HG03432 (cell line): ENCODE results near the gene RIC8B.

Source experiments
- ATAC-seq: cut with Tn5 transposase; IDR thresholded peaks from one replicate; pipeline ENCODE4 v1.9.1; 2021; ENCODE audit warnings: mild to moderate bottlenecking, moderate library complexity; ENCODE audit not compliant: unreplicated experiment

RIC8B gene

GRCh38 chr12:106794369-106794768 lies 19.9 kb downstream of the RIC8B start:
- no peak for ATAC-seq

- ATAC-seq: no peak
These were observed 26.8 kb downstream of the RIC8B start for GRCh38 chr12:106801167-106801708.

DNA sequence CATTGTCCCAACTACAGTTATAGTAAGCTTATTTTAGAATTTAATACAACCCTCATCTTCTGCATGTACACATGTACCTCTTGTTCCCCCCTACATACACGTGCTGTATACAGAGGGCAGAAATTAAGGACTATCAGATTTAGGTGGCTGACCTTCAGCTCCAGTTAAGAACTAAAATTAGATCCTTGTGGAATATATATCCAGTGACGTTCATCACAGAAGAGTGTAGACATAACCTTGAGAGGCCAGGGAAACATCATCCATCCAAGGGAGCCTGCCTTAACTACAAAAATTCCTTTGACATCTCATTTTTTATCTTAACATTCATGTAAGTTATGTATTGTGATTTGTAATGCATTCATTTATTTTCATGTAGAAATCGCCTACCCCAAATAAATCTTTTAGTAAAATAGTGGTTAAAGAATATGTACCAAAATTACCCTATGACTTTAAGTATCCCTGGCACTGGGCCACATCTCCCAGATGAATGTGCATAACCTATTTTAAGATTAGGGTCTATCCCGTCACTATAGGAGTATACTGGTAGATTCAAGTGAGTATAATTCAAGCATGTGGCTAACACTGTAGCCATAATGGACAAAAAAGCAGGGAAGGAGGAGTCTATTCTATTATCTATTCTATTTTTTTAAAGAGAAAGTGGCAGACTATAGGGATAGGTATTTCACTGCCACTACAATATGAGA lies 27.5 kb downstream of the RIC8B start:
- no peak for ATAC-seq

DNA sequence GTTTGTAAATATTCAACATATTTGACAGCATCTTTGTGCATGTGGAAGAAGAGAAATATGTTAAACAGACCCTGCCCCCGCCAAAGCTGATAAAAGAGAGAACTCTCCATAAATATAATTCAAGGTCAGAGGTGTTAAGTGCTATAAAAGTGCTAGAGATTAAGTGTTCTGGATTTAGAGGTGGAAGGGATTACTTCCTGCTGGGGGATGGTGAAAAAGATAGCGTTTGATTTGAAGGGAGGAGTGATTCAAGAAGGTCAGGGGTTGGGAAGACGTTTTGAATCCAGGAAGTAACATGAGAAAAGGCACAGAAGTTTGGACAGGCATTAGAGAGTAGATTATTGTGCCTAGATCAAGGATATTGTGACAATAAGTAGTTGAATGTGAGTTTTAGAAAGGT lies 30.2 kb downstream of the RIC8B start:
- ATAC-seq: no peak

GRCh38 chr12:106814714-106815113 lies 40.2 kb downstream of the RIC8B start:
- ATAC-seq: no peak

DNA sequence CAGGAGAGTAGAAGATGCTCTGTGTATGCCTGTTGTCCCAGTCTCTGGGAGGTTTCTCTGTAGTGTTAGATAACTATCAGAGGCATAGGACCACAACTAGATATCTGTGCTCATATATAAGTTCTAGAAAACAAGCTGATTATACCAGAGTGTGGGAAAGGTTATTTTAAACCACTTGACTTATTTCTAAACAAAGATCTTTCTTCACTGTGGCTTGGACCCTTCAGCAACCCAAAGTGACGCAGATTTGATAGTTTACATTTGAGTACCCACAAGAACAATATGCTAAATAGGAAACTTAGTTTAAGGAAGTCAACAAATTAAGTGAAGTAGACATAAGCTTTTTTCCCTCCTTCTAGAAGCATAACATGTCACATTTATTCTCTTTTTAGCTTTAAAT lies 41.3 kb downstream of the RIC8B start:
- no peak for ATAC-seq

DNA sequence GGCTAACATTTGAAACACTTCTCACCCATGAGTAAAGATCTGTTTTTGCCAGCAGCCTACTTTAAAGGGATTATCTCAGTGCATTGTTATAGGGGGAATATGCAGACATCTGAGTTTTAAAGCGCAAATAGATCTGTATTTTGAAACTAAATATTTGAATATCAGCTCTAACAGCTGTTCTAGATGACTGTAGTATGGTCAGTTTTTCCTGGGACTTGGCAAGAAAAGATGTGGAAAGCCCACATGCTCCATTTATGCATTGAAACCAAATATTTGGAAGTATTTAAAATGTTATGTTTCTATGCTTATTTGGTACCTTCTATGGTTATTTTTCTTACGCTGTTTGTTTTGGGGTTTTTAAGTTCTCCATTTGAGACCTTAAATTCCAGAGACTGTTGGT lies 41.7 kb downstream of the RIC8B start:
- no peak for ATAC-seq

DNA sequence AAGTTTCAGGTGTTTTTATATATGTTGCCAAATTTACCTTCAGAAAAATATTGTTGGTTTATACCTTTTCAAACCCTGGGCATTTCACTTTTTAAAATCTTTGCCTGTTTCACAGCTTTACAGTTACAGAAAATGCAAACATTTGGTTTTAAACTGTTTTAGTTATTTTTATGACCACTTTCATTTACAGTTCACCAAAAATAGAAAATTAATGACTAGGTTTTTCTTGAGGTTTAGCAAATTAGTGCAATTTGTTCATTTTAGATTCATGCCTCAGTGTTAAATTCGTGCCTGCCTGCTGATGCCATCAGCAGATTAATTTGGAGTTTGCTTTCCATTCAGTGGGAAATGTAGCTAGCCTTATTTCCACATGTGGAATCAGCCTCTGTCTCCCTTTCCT lies 45.5 kb downstream of the RIC8B start:
- ATAC-seq: no peak

DNA sequence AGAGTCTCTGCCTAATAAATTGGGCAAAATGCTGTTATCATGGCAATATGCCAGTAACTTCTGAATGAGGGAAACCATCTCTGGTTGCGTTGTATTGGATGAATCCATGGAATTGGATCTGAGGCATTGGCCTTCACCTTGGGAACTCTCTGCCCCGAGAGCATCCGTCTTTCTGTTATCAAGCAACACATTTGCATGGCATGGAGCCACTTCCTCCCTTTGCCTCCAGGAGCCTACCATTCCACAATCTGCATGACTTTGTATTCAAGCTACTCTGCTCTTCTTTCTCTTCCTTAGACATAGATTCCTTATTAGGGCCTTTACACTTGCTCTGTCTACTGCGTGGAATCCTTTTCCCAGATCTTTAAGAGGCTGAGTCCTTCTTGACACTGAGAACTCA lies 57.2 kb downstream of the RIC8B start:
- ATAC-seq: no peak

DNA sequence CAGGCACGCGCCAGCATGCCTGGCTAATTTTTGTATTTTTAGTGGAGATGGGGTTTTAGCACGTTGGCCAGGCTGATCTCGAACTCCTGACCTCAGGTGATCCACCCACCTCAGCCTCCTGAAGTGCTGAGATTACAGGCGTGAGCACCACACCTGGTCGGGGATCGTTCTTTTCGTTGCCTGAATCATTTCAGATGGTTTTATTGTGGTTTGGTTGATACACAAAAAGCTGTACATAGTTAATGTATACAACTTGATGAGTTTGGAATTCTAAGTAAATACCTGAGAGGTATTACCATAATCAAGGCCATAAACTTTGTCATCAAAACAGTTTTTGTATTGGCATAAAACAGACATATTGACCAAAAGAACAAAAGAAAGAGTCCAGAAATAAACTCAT lies 63.3 kb downstream of the RIC8B start:
- ATAC-seq: no peak

DNA sequence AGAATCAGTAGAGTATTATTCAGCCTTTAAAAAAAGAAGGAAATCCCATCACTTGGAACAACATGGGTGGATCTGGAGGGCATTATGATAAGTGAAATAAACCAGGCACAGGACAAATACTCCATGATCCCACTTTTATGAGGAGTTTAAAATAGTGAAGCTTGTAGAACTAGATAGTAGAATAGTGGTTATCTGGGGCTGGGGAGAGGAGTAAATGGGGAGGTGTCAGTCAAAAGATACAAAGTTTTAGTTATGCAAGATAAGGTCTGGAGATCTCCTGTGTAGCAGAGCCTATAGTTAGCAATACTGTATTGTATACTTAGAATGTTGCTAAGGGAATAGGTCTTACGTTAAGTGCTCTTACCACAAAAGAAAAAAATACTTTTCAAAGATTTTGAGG lies 64.9 kb downstream of the RIC8B start:
- ATAC-seq: no peak

- no peak for ATAC-seq
These were observed 65.8 kb downstream of the RIC8B start for GRCh38 chr12:106840243-106840642.

- no peak for ATAC-seq
These were observed 67.2 kb downstream of the RIC8B start for GRCh38 chr12:106841510-106842302.

DNA sequence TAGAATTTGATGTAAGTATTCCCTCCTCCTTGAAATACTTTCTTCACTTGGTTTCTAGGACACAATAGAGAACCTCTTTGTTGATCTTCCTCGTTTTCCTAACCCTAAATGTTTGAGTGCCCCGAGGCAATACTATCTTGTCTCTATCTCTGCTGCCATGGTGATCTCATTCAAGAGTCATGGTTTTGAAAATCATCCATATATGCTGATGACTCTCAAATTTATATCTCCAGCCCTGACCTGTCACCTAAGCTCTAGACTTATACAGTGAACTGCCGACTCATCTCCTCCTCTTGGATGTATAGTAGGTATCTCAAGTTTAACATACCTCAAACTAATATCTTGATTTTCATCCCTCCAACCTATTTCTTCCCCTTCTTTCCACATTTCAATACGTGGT lies 71.4 kb downstream of the RIC8B start:
- ATAC-seq: no peak

- no peak for ATAC-seq
These were observed 73.4 kb downstream of the RIC8B start for GRCh38 chr12:106847861-106848260.

DNA sequence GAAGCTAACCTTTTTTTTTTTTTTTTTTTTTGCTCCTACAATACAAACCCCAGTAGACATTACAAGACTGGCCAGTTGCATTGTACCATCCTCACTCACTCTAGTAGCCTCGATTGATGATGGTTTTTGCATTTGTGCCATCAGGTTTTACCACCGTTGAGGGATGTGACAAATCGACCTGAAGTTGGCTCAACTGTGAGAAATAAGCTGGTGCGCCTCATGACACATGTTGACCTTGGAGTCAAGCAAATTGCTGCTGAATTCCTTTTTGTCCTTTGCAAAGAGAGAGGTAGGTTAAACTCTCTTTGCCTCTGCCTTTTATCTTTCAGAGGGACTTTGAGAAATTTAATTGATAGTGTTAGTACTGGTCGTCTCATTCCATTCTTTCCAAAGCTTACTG lies 76.8 kb downstream of the RIC8B start:
- ATAC-seq: no peak

DNA sequence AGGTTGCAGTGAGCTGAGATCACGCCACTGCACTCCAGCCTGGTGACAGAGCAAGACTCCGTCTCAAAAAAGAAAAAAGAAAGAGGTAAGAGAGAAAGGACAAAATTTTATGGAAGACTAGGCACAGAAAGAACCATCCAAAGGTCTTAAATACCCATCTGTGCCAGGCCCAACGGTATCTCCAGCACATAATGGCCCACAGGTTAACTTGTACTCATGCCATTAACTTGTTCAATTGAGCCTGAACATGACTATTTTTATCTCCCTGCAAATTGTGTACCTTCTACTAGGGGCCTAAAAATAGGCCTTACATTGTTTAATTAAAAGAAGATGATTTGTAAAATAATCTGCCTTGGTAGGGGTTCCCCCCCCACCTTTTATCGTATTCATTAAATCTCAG lies 80.2 kb downstream of the RIC8B start:
- no peak for ATAC-seq

DNA sequence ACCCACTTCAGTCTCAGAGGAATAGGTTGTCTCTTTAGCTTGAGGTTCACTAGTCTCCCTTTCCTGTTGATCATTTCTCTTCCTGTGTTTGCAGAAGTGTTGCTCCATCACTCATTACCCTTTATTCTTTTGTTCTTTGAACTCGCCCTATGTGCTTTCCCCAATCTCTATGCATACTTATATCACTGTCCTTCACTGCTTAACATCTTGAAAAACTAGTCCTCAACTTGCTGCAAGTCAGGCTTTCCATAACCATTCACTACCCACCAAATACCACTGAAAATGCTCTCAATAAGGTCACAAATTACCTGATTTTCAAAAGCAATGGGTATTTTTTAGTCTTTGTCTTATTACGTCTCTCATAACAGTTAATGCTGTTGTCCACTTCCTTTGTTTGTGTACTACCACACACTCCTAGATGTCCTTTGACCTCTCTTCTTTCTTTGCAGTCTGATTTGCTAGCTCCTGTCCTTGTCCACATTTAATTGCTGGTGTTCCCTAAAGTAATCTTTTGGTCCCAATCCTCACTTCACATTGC lies 80.8 kb downstream of the RIC8B start:
- ATAC-seq: no peak

GRCh38 chr12:106861984-106862916 lies 87.8 kb downstream of the RIC8B start:
- no peak for ATAC-seq

DNA sequence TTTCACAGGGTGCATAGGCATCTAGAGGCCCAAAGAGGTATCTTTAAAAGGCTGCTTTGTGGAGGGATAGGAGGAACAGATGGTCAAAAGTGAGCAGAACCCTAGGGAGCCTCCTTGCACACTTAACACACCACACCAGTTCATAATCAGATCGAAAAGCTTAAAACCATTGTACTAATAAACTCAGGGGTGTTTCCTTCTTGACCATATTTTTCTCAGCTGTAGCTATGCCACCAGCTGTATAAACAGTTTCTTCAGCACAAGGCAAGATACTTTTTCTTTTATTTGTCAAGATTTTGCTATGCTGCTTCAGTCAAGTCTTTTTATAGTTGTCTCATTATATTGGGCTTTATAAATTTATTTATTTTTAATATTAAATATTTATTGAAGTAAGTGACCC lies 88.7 kb downstream of the RIC8B start:
- ATAC-seq: no peak

DNA sequence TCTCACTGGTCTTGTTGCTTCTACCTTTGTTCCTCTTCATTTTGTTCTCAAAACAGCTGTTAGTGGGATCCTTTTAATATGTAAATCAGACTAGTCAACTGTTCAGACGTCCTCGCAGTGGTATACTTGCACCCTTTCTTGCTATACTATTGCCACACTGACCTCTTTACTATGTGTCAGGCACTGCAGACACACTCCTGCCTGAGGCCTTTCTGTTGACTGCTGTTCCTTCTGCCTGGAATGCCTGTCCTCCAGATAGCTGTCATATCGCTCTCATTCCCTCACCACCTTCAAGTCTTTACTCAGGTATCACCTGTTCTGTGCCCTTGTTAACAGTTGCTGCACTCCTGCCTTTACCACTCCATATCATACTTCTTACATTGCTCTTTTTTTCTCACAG lies 91.2 kb downstream of the RIC8B start:
- no peak for ATAC-seq
